ENCODE results near the gene ACOX2. TPM values are rescaled to one million over a fixed set of nuclear protein-coding genes. Genes with fewer than 3 reads are reported as not detected.

ACOX2 gene
- total RNA-seq, 1 experiment from 2014 or later = 12.8 TPM

- TF ChIP-seq JUND (IDR thresholded peaks at IDR 0.05) (no peak), TCF7L2 (IDR thresholded peaks at IDR 0.05; ENCODE audit: borderline replicate concordance, extremely low read depth, insufficient read depth, insufficient read length) (no peak), ZFX (IDR thresholded peaks at IDR 0.05) (no peak), POLR2AphosphoS5 (IDR thresholded peaks at IDR 0.05; ENCODE audit: low read depth, low read length) (no peak), CEBPB (IDR thresholded peaks at IDR 0.05; ENCODE audit: low read depth) (no peak), EGR1 (IDR thresholded peaks at IDR 0.05; ENCODE audit: low read depth) (no peak), REST (IDR thresholded peaks at IDR 0.05; ENCODE audit: low read depth) (no peak), ZNF274 (IDR thresholded peaks at IDR 0.05; ENCODE audit: low read depth, low read length) (no peak)
Observed at GRCh38 chr3:58473275-58473674, 63.7 kb downstream of the ACOX2 start (continued).

GRCh38 chr3:58471025-58471887, 65.7 kb downstream of the ACOX2 start:
- H3K4me3 ChIP-seq (replicated peaks in 1 of 2; ENCODE audit: low read depth in 1 of 2, low read length in 2 of 2) = peak overlapping the region; percentile 13 to 27
- ATAC-seq = peak; percentile 91
- no peaks in the 10 kb centered on the region for H3K36me3 ChIP-seq (ENCODE audit: control insufficient read depth in 1 of 2, insufficient read depth in 2 of 2, low read length in 2 of 2)
- intact Hi-C loops (cut with micrococcal nuclease) = no loop called here
- H3K27me3 ChIP-seq (ENCODE audit: insufficient read depth, low read length) = no peaks in the 10 kb centered on the region
- peak; percentile 70 for DNase-seq (ENCODE audit: low read depth, low spot score)
- peak overlapping the region; percentile 6 for H2AFZ ChIP-seq (ENCODE audit: low read depth, low read length, poor library complexity, severe bottlenecking)
- H3K4me1 ChIP-seq (ENCODE audit: control insufficient read depth in 1 of 2, insufficient read depth in 2 of 2, low read length in 2 of 2) = peaks cover 38 to 60% of the 10 kb centered on the region in 2 experiments
- peak overlapping the region; percentile 77 for H3K27ac ChIP-seq (ENCODE audit: low read depth, low read length)
- peak overlapping the region; percentile 67 for H3K4me2 ChIP-seq (ENCODE audit: low read length)
- no TSS peak for BruUV-seq (replicated peaks)
- H3K79me2 ChIP-seq (ENCODE audit: insufficient read depth, low read length) = no peaks in the 10 kb centered on the region
- ChIA-PET RAD21 (ENCODE audit: low non-redundant PET in 1 of 2, low total read pairs in 2 of 2, uncharacterized antibody in 2 of 2, unreplicated experiment in 2 of 2) (interaction anchor here in 1 of 2 experiments (1.0 kb wide), 1 partner anchor 20 kb away, joined by 3 read pairs; the partner anchor contains the start of gene KCTD6), CTCF (interaction anchor here (1.5 kb wide), 1 partner anchor 8 kb away, joined by 4 read pairs; no protein-coding TSS in a partner anchor), POLR2A (interaction anchor here (0.9 kb wide), 1 partner anchor 58 kb away, joined by 3 read pairs; no protein-coding TSS in a partner anchor)
- no peaks in the 10 kb centered on the region for H4K20me1 ChIP-seq (ENCODE audit: insufficient read depth)
- peak overlapping the region; percentile 0; the same call in 1 of the 2 replicates for H3K9ac ChIP-seq (ENCODE audit: low read length)
- no peaks in the 10 kb centered on the region for H3K9me3 ChIP-seq (ENCODE audit: control insufficient read depth in 1 of 2, insufficient read depth in 1 of 2, low read depth in 1 of 2, low read length in 2 of 2)
- no peaks in the 10 kb centered on the region for H3K9me2 ChIP-seq (ENCODE audit: insufficient read depth)
- TF ChIP-seq MAX (IDR thresholded peaks at IDR 0.05) = peak; percentile 85
- no peak; the same call in 1 of the 2 replicates for TF ChIP-seq SRF (IDR thresholded peaks at IDR 0.05; ENCODE audit: low read depth)
- TF ChIP-seq EGR1 (IDR thresholded peaks at IDR 0.05; ENCODE audit: low read depth) = no peak
- TF ChIP-seq POLR2A (IDR thresholded peaks at IDR 0.05; ENCODE audit: borderline replicate concordance, extremely low read depth, insufficient read depth, insufficient read length) = no peak
- peak; percentile 85 for TF ChIP-seq SP1 (IDR thresholded peaks at IDR 0.05; ENCODE audit: low read depth)
- TF ChIP-seq JUND (IDR thresholded peaks at IDR 0.05) = peak; percentile 93
- peak; percentile 49; the same call in 1 of the 2 replicates for TF ChIP-seq POLR2AphosphoS5 (IDR thresholded peaks at IDR 0.05; ENCODE audit: low read depth, low read length)
- TF ChIP-seq ELF1 (IDR thresholded peaks at IDR 0.05; ENCODE audit: borderline replicate concordance, low read depth) = no peak
- peak; percentile 99 for TF ChIP-seq CEBPB (IDR thresholded peaks at IDR 0.05; ENCODE audit: low read depth)
- no peak for TF ChIP-seq ATF3 (IDR thresholded peaks at IDR 0.05)
- TF ChIP-seq FOSL1 (IDR thresholded peaks at IDR 0.05; ENCODE audit: low read depth) = peak; percentile 93
- no peak for TF ChIP-seq REST (IDR thresholded peaks at IDR 0.05; ENCODE audit: low read depth)
- TF ChIP-seq EZH2 (IDR thresholded peaks at IDR 0.05) = no peak
- TF ChIP-seq EZH2phosphoT487 (IDR thresholded peaks at IDR 0.05; ENCODE audit: borderline replicate concordance) = no peak
